ENCODE measurements around the gene ESRRA.

DNA sequence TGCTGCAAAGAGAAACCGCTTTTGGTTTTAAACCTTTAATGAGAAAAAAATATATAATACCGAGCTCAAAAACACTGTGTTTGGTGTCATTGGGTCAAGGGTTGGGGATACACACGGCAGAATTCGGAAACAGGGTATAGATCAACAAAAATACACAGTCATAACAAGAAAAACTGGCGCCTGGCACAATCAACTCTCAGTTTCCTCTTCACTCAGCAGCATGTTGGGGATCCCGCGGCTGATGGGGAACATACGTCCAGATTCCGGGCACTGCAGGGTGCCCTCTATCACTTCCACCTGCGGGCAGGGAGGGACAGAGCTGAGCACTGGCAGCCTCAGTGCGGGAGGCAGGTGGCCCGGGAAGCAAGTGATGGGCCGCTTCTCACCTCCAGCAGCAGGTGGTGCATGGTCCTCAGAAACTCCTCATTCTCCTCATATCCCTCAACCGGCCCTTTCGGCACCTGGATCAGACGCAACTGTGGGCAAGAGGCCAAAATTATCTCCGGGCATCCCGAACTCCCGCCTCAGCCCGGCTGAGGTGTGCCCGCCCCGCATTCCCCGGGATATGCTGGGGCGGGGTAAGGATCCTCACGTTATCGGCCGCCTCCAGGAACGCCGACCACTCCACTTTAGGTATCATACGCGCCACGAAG, 11.5 kb downstream of the ESRRA start:
- TF ChIP-seq CTCF (conservative IDR thresholded peaks at IDR 0.05; ENCODE audit: low read length) = peak; percentile 60
- no peak for TF ChIP-seq EZH2phosphoT487 (IDR thresholded peaks at IDR 0.05; ENCODE audit: borderline replicate concordance, low read depth, low read length)

Measured in OCI-LY7 (cell line).